ENCODE results near the gene RAD50. TPM values are rescaled to one million over a fixed set of nuclear protein-coding genes. Genes with fewer than 3 reads are reported as not detected.
A peak's percentile ranks its signal among the peaks of the same experiment; 100 is the strongest.

RAD50 gene
- total RNA-seq, 1 donor from 2014 or later = 35.2 TPM

DNA sequence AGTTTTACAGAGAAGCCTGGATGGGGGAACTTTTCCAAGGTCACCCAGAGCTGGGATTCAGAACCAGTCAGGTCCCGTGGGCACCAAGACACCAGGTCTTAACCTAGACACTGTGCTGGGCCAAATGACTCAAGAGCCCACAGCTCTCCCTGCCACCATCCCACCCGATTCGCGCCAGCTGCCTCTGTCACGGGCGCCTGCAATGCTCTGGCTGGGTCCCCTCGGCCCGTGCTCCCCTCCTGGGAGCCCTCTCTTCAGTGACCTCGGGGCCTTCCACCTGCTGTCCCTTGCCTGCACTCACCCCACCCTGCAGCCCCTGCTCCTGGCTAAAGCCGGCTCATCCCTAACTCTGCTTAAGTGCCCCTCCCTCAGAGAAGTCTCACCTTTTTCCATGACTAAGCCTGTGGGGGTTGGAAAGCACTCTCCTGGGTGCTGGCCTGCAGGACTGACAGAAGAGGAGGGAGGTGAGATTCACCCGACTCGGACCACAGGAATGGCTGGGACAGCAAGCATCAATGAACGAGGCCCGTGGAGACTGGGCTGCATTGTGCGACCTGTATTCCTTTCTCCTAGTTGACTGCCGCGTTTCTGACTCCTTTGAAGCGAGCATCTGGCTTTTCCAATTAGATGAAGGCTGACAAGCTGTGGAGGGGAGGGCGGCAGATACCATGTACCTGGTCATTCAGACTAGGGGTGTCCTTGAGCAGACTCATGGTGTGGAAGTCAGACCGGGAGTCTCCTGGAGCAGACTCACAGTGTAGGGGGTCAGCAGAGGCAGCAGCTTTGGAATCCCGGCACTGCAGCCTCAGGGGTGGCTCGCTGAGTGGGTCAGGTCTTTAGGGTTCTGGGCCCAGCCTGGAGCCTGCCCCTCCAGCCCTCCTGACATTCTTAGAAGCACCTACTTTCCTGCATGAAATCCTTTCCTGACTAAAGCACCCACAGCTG lies 111.3 kb downstream of the RAD50 start:
- peaks cover 3% of the 10 kb centered on the region for H3K9me3 Mint-ChIP-seq
- H3K36me3 Mint-ChIP-seq (ENCODE audit: low read depth) = no peaks in the 10 kb centered on the region
- TF ChIP-seq, protein P1, sequence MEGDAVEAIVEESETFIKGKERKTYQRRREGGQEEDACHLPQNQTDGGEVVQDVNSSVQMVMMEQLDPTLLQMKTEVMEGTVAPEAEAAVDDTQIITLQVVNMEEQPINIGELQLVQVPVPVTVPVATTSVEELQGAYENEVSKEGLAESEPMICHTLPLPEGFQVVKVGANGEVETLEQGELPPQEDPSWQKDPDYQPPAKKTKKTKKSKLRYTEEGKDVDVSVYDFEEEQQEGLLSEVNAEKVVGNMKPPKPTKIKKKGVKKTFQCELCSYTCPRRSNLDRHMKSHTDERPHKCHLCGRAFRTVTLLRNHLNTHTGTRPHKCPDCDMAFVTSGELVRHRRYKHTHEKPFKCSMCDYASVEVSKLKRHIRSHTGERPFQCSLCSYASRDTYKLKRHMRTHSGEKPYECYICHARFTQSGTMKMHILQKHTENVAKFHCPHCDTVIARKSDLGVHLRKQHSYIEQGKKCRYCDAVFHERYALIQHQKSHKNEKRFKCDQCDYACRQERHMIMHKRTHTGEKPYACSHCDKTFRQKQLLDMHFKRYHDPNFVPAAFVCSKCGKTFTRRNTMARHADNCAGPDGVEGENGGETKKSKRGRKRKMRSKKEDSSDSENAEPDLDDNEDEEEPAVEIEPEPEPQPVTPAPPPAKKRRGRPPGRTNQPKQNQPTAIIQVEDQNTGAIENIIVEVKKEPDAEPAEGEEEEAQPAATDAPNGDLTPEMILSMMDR (conservative IDR thresholded peaks at IDR 0.05) = no peak
- DNase-seq (ENCODE audit: low read depth, low spot score) = no peak
- no peak overlapping the region for H3K27ac Mint-ChIP-seq (ENCODE audit: unreplicated experiment)
- no peaks in the 10 kb centered on the region for H3K27me3 Mint-ChIP-seq (ENCODE audit: low read depth)
- peaks cover 31% of the 10 kb centered on the region for H3K4me1 Mint-ChIP-seq
- H3K4me3 Mint-ChIP-seq = no peak overlapping the region

DNA sequence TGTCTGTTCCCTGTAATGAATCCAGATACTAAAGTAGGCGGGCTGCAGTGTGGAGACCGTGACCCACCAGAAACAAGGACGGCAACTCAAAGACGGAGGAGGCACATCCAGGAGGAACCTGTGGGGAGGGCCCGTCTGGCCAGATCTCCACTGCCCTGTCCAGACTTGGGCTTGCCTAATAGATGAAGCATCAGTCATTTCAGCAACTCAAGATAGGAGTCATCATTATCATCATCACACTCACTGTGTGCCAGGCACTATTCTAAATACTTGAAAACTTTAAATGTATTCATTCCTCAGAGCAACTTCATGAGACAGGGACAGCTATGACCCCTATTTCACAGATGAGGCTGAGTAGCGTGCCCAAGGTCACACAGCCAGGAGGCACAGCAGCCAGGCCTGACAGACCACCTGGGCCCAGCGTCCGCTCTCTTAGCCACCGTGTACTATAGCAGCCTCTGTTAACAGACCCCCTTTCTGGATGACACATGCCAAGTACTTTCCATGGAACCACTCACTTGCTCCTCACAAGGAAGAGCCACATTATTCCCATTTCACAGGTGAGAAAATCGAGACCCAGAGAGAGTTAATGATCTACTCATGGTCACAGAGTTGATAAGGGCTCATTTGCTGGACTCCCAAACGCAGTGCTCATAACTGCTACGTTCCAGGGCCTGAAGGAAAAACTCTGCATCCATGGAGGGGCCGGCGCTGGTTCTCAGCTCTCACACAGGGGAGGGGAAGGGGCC lies 112.1 kb downstream of the RAD50 start:
- Mint-ChIP-seq H3K9me3 (peaks cover 3% of the 10 kb centered on the region), H3K36me3 (ENCODE audit: low read depth) (no peaks in the 10 kb centered on the region), H3K27me3 (ENCODE audit: low read depth) (no peaks in the 10 kb centered on the region), H3K27ac (ENCODE audit: unreplicated experiment) (no peak overlapping the region), H3K4me1 (peaks cover 25% of the 10 kb centered on the region), H3K4me3 (no peak overlapping the region)
- TF ChIP-seq, protein P1 (conservative IDR thresholded peaks at IDR 0.05) = no peak
- no peak for DNase-seq (ENCODE audit: low read depth, low spot score)

- no peak for DNase-seq (ENCODE audit: low read depth, low spot score)
- Mint-ChIP-seq H3K27ac (ENCODE audit: unreplicated experiment) (peak overlapping the region; percentile 81), H3K4me1 (peaks cover 19% of the 10 kb centered on the region), H3K9me3 (peaks cover 3% of the 10 kb centered on the region), H3K4me3 (no peak overlapping the region), H3K27me3 (ENCODE audit: low read depth) (no peaks in the 10 kb centered on the region), H3K36me3 (ENCODE audit: low read depth) (no peaks in the 10 kb centered on the region)
- TF ChIP-seq, protein P1 (conservative IDR thresholded peaks at IDR 0.05) = no peak
Observed at GRCh38 chr5:132669455-132669820, 112.7 kb downstream of the RAD50 start.

DNA sequence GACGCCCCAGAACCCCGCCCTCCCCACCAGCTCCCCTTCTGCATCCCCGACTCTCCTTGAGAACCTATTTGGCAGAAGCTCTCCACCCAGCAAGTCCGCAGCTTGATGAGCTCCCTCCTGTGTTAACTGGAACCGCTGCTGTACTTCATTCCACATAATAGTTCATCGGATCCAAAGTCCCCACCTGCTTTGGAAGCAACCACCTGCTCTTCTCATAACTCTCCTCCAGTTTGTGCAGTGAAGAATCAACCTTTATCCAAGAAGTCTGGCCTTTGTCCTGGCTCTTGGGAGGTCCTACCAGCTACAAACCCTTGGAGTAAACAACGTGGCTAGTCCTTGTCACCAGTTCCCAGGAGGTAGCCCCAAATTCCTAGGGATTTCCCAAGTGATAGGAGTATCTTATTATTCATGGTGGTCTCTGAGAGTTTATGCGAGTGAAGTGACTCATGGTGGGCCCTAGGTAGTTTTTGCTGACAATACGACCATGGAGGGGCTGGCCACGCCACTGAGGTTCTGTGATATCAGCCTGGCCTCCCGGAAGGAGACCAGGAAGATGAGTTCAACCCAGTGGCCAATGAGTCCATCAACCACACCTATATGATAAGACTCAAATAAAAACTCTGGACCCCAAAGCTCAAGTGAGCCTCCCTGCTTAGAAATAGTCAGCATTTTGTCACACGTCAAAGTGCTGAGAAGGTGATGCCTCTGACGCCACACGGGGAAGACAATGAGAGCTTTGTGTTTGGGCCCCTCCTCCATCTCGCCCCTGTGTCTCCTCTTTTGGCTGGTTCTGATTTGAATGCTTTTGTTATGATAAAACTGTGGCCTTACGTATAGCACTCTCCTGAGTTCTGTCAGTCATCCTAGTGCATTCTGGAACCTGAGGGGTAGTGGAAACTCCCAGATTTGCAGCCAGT lies 113.4 kb downstream of the RAD50 start:
- Mint-ChIP-seq H3K36me3 (ENCODE audit: low read depth) (no peaks in the 10 kb centered on the region), H3K27me3 (ENCODE audit: low read depth) (no peaks in the 10 kb centered on the region), H3K9me3 (peaks cover 3% of the 10 kb centered on the region), H3K4me3 (no peak overlapping the region), H3K4me1 (peaks cover 15% of the 10 kb centered on the region), H3K27ac (ENCODE audit: unreplicated experiment) (peak overlapping the region; percentile 81)
- TF ChIP-seq, protein P1 (conservative IDR thresholded peaks at IDR 0.05) = no peak
- DNase-seq (ENCODE audit: low read depth, low spot score) = no peak

DNA sequence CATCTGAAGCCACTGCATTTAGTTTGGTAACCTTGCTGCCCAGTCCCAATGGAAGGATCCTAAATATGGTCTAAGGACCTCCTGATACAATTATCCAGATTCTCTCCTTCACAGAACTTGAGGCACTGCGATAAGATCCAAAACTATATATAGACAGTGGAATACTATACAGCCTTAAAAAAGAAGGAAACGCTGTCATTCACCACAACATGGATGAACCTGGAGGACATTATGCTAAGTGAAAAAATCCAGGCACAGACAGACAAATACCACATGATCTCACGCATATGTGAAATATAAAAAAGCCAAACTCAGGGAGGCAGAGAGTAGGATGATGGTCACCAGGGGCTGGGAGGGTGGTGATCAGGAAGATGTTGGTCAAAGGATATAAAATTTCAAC lies 114.2 kb downstream of the RAD50 start:
- H3K4me3 Mint-ChIP-seq = no peak overlapping the region
- no peaks in the 10 kb centered on the region for H3K36me3 Mint-ChIP-seq (ENCODE audit: low read depth)
- H3K9me3 Mint-ChIP-seq = peaks cover 3% of the 10 kb centered on the region
- H3K27ac Mint-ChIP-seq (ENCODE audit: unreplicated experiment) = no peak overlapping the region
- no peaks in the 10 kb centered on the region for H3K27me3 Mint-ChIP-seq (ENCODE audit: low read depth)
- TF ChIP-seq, protein P1 (conservative IDR thresholded peaks at IDR 0.05) = no peak
- DNase-seq (ENCODE audit: low read depth, low spot score) = no peak
- H3K4me1 Mint-ChIP-seq = peaks cover 8% of the 10 kb centered on the region

Data from neural crest cell (in vitro differentiated cells).